ENCODE results near the gene ERCC1. TPM values are rescaled to one million over a fixed set of nuclear protein-coding genes. Genes with fewer than 3 reads are reported as not detected.
A peak's percentile ranks its signal among the peaks of the same experiment; 100 is the strongest.

The ERCC1 gene
- total and polyA plus RNA-seq, 2 of the 13 experiments (the other 11 are each of a cell fraction or from before 2014, with no cell fraction given): 40.0 to 66.4 TPM

GRCh38 chr19:45439569-45440258 lies 16.0 kb upstream of the ERCC1 start (continued):
- TF ChIP-seq PHF20 (CRISPR knock-in tag; IDR thresholded peaks at IDR 0.05): no peak
- TF ChIP-seq, protein P1, sequence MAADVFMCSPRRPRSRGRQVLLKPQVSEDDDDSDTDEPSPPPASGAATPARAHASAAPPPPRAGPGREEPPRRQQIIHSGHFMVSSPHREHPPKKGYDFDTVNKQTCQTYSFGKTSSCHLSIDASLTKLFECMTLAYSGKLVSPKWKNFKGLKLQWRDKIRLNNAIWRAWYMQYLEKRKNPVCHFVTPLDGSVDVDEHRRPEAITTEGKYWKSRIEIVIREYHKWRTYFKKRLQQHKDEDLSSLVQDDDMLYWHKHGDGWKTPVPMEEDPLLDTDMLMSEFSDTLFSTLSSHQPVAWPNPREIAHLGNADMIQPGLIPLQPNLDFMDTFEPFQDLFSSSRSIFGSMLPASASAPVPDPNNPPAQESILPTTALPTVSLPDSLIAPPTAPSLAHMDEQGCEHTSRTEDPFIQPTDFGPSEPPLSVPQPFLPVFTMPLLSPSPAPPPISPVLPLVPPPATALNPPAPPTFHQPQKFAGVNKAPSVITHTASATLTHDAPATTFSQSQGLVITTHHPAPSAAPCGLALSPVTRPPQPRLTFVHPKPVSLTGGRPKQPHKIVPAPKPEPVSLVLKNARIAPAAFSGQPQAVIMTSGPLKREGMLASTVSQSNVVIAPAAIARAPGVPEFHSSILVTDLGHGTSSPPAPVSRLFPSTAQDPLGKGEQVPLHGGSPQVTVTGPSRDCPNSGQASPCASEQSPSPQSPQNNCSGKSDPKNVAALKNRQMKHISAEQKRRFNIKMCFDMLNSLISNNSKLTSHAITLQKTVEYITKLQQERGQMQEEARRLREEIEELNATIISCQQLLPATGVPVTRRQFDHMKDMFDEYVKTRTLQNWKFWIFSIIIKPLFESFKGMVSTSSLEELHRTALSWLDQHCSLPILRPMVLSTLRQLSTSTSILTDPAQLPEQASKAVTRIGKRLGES (CRISPR knock-in tag; IDR thresholded peaks at IDR 0.05; ENCODE audit: borderline replicate concordance): no peak
- TF ChIP-seq, protein P2, sequence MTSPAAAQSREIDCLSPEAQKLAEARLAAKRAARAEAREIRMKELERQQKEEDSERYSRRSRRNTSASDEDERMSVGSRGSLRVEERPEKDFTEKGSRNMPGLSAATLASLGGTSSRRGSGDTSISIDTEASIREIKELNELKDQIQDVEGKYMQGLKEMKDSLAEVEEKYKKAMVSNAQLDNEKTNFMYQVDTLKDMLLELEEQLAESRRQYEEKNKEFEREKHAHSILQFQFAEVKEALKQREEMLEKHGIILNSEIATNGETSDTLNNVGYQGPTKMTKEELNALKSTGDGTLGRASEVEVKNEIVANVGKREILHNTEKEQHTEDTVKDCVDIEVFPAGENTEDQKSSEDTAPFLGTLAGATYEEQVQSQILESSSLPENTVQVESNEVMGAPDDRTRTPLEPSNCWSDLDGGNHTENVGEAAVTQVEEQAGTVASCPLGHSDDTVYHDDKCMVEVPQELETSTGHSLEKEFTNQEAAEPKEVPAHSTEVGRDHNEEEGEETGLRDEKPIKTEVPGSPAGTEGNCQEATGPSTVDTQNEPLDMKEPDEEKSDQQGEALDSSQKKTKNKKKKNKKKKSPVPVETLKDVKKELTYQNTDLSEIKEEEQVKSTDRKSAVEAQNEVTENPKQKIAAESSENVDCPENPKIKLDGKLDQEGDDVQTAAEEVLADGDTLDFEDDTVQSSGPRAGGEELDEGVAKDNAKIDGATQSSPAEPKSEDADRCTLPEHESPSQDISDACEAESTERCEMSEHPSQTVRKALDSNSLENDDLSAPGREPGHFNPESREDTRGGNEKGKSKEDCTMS (CRISPR knock-in tag; conservative IDR thresholded peaks at IDR 0.05): no peak
- no peak for TF ChIP-seq ZNF263 (CRISPR knock-in tag; IDR thresholded peaks at IDR 0.05)
- TF ChIP-seq, protein P3, sequence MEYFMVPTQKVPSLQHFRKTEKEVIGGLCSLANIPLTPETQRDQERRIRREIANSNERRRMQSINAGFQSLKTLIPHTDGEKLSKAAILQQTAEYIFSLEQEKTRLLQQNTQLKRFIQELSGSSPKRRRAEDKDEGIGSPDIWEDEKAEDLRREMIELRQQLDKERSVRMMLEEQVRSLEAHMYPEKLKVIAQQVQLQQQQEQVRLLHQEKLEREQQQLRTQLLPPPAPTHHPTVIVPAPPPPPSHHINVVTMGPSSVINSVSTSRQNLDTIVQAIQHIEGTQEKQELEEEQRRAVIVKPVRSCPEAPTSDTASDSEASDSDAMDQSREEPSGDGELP (IDR thresholded peaks at IDR 0.05; ENCODE audit: borderline replicate concordance, low read depth): no peak
- no peak; the same call in 1 of the 2 replicates for TF ChIP-seq SALL1 (CRISPR knock-in tag; IDR thresholded peaks at IDR 0.05)
- TF ChIP-seq ZSCAN29 (CRISPR knock-in tag; conservative IDR thresholded peaks at IDR 0.05): no peak
- no peak for TF ChIP-seq ZKSCAN8 (CRISPR knock-in tag; IDR thresholded peaks at IDR 0.05; ENCODE audit: borderline replicate concordance)
- no peak for TF ChIP-seq NCOA1 (CRISPR knock-in tag; IDR thresholded peaks at IDR 0.05)
- no peak for TF ChIP-seq ZBTB38 (CRISPR knock-in tag; IDR thresholded peaks at IDR 0.05)
- TF ChIP-seq, protein P4, sequence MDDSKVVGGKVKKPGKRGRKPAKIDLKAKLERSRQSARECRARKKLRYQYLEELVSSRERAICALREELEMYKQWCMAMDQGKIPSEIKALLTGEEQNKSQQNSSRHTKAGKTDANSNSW (CRISPR knock-in tag; IDR thresholded peaks at IDR 0.05; ENCODE audit: borderline replicate concordance): no peak
- no peak for TF ChIP-seq ZSCAN12 (CRISPR knock-in tag; IDR thresholded peaks at IDR 0.05)
- TF ChIP-seq SAP130 (CRISPR knock-in tag; IDR thresholded peaks at IDR 0.05; ENCODE audit: low read depth): peak; percentile 73
- no peak for TF ChIP-seq TAF15 (IDR thresholded peaks at IDR 0.05; ENCODE audit: low read depth, low read length, poor library complexity, severe bottlenecking)
- TF ChIP-seq HNRNPH1 (optimal IDR thresholded peaks at IDR 0.05; ENCODE audit: low read depth, low read length): no peak
- no peak for TF ChIP-seq ZNF451 (CRISPR knock-in tag; IDR thresholded peaks at IDR 0.05)
- no peak for TF ChIP-seq ZBTB42 (CRISPR knock-in tag; IDR thresholded peaks at IDR 0.05)
- TF ChIP-seq MEF2D (CRISPR knock-in tag; IDR thresholded peaks at IDR 0.05): peak; percentile 53; the same call in 1 of the 2 replicates
- no peak for TF ChIP-seq GATAD2A (CRISPR knock-in tag; IDR thresholded peaks at IDR 0.05)
- TF ChIP-seq ZNF773 (CRISPR knock-in tag; IDR thresholded peaks at IDR 0.05; ENCODE audit: borderline replicate concordance): no peak
- TF ChIP-seq ZNF777 (CRISPR knock-in tag; IDR thresholded peaks at IDR 0.05): peak; percentile 94
- TF ChIP-seq ZBTB34 (CRISPR knock-in tag; IDR thresholded peaks at IDR 0.05): no peak
- TF ChIP-seq ZFP36L1 (CRISPR knock-in tag; IDR thresholded peaks at IDR 0.05): no peak
